NB4 (cell line): ENCODE measurements around the gene HNRNPA0.

Experiments used
- POLR2A ChIP-seq: IDR thresholded peaks from 2 replicates; pipeline ENCODE4 v1.6.1; 2011; ENCODE audit warnings: mild to moderate bottlenecking; ENCODE audit not compliant: insufficient read length; ENCODE audit errors: extremely low read depth
- TF ChIP-seq, protein P1 (sequence below): IDR thresholded peaks from one replicate; pipeline ENCODE4 v1.5.1; 2012; ENCODE audit warnings: low read depth, low read length

DNA sequence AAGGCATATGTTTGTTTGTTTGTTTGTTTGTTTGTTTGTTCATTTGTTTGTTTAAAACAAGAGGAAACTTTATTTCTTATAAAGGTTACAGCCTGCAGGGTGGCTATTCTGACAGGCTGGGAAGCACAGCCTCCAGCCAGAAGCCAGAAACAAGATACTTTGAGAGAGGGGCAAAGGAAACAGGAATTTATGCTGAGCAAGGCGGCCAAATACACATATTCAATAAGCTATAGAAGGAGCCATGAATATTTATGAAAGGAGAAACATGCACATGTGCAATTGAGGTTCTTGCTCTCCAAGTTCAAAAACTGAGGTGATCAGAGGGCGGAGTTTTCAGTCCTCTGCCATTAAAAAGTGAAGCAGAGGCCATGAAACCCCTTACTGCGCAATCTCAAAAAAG lies 37.8 kb downstream of the HNRNPA0 start:
- TF ChIP-seq, protein P1, sequence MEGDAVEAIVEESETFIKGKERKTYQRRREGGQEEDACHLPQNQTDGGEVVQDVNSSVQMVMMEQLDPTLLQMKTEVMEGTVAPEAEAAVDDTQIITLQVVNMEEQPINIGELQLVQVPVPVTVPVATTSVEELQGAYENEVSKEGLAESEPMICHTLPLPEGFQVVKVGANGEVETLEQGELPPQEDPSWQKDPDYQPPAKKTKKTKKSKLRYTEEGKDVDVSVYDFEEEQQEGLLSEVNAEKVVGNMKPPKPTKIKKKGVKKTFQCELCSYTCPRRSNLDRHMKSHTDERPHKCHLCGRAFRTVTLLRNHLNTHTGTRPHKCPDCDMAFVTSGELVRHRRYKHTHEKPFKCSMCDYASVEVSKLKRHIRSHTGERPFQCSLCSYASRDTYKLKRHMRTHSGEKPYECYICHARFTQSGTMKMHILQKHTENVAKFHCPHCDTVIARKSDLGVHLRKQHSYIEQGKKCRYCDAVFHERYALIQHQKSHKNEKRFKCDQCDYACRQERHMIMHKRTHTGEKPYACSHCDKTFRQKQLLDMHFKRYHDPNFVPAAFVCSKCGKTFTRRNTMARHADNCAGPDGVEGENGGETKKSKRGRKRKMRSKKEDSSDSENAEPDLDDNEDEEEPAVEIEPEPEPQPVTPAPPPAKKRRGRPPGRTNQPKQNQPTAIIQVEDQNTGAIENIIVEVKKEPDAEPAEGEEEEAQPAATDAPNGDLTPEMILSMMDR, result no peak
- no peak for TF ChIP-seq POLR2A
